IPS DF 4.7 (cell line): ENCODE results near the gene PHTF2.
"Not testable (repeated sequence)": the region's sequence is repeated elsewhere in the genome, so short reads cannot be mapped to it uniquely, and the experiment has no call there.

ENCODE experiments used
- DNase-seq: peaks from one replicate; pipeline ENCODE4 v3.0.0-alpha.2; 2013; ENCODE audit warnings: low spot score; ENCODE audit errors: extremely low read depth

The PHTF2 gene

DNA sequence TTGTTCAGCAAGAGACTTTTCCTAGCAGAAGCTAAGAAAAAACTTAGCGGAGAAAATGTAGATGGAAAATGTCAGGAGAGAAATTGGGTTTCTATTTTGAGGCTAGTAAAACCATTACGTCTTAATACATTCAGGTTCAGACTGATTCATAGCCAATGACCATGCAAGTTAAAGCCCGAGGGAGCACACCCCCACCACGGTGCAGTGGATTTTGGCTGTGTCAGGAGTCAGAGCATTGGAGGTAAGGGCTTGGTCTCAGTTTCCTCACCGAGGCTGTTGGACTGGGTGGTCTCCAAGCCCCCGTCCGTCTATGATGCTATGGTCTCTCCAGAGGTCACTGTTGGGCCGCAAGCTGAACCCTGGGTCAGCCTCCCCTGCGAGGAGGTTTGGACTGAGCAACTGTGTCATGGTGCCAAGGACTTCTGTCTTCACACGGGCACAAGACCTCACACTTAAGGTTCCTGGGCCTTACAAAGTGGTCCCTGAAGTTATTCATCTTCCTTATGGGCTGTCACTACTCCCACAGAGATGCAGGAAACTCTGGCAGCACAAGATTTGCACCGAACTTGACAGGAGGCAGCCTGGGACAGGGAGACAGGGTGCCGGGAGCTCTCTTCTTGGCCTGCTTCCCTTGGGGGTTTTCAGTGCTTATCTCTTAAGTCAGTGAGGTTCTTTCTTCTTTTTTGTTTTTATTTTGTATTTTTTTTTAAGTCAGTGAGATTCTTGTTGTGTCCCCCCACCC, 186.8 kb downstream of the PHTF2 start:
- no peak for DNase-seq

DNA sequence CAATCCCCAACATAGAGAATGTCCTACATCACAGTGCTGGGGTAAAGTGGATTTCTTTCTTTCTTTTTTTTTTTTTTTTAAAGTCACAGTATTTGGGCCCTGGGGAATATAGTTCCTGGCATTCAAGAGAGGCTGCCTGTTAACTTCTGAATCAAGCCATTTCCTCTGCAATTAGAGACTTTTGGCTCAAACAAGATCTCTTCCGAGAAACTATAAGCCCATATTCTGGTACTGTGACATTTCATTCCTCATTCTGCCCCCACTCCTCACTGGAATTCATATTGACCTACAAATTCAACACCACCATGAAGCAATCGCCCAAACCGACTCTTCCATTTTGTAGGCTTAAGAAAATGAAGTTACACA, 187.4 kb downstream of the PHTF2 start:
- no peak for DNase-seq

DNA sequence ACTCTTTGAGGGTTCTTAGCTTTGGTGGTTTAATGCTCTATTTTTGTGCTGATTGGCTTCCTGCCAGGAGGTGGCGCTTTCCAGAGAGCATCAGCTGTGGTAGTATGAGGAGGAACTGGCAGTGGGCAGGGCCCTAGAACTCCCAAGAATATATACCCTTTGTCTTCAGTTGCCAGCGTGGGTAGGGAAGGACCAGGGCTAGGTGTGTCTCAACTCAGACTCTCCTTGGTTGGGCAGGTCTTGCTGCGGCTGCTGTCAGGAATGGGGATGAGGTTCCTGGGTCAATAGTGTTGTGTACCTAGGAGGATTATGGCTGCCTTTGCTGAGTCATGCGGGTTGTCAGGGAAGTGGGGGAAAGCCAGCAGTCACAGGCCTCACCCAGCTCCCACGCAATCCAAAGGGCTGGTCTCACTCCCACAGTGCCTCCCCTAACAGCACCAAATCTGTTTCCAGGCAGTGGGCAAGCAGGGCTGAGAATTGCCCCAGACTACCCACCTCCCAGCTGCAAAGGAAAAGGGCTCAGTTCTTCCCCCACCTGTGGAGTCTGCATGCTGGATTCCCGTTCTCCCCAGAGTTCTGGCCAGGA, 191.5 kb downstream of the PHTF2 start:
- peak; percentile 16 for DNase-seq

DNA sequence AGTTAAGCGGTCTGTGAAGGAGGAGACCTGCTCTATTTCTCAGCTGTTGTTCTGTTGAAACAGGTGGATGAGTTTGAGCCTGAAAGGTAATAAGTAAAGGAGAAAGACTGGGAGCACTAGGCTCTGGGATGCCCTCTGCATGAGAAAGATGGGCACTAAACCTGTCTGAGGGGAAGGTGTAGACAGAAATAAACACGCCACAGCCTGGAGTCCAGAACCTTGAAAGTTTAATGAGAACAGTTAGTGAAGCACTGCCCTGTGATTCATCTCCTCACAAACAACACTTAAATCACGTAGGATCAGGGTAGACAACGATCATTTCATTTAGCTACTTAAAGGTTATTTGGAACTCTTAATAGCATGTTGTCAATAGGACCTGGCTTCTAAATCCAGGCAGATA, 193.1 kb downstream of the PHTF2 start:
- DNase-seq = no peak

DNA sequence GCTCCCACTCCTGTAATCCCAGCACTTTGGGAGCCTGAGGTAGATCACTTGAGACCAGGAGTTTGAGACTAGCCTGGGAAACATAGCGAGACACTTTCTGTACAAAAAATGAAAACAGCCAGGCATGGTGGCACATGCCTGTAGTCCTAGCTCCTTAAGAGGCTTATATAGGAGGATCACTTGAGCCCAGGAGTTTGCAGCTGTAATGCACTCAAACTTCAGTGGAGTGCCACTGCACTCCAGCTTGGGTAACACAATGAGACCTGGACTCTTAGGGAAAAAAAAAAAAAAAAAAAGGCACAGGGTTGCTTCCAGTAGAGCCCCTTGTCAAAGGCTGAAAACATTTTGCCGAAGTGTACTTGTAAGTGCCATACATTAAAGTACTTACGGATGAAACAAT, 195.3 kb downstream of the PHTF2 start:
- DNase-seq = no peak

DNA sequence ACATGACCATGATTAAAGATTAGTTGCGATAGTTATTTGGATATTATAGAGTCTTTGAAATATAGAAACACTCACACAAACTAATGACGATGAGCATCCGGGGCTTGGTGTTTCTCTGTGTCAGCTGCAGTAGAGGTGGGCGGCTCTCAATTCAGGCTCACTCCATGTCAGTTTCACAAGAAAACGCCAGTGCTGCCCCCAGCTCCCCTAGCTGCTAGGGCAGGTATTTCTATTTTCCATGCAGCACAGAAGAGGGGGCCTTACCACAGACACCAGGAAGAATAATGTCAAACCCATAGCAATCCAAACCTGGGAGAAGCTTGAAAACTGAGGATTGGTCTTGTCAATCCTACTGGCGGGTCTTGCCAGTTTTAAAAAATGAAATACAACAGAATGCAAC, 197.1 kb downstream of the PHTF2 start:
- peak; percentile 25 for DNase-seq

DNA sequence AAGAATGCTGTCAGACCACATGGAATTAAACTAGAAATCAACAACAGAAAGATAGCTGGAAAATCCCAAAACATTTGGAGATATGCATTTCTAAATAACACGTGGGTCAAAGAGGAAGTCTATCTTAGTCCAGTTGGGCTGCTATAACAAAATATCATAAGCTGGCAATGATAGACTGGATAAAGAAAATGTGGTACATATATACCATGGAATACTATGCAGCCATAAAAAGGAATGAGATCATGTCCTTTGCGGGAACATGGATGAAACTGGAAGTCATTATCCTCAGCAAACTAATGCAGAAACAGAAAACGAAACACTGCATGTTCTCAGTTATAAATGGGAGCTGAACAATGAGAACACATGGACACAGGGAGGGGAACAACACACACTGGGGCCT, 200.6 kb downstream of the PHTF2 start:
- not testable (repeated sequence) for DNase-seq

DNA sequence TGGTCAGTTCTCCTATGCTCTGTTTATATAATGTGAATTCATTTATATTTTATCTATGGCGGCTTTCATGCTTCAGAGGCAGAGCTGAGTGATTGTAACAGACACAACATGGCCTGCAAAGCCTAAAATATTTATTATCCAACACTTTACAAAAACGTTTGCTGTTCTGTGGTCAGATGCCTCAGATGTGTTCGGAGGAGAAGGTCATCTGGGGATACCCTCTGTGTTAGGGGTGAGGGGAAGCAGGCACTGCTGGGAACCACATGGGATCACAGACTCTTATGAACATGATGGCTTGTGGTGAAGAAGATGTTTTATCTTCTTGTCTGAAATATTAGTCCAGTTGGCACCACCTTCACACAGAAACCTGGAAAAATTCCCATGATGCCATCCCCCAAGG, 203.4 kb downstream of the PHTF2 start:
- DNase-seq = no peak

DNA sequence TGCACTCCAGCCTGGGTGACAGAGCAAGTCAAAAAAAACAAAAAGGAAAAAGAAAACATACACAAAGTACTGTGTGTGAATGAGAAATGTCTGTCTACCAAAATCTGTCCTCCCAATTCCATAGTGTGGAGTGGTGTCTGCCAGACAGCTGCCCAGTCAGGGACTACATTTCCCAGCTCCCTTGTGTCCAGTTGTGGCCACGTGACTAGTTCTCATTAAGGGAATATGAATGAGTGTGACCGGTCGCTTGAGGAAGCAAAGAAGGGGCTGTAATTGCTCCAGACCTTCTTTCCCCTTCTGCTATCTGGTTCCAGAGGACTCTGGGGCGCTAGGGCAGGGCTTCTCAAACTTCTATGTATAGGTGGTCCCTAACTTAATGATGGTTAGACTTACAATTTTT, 204.1 kb downstream of the PHTF2 start:
- DNase-seq = no peak

DNA sequence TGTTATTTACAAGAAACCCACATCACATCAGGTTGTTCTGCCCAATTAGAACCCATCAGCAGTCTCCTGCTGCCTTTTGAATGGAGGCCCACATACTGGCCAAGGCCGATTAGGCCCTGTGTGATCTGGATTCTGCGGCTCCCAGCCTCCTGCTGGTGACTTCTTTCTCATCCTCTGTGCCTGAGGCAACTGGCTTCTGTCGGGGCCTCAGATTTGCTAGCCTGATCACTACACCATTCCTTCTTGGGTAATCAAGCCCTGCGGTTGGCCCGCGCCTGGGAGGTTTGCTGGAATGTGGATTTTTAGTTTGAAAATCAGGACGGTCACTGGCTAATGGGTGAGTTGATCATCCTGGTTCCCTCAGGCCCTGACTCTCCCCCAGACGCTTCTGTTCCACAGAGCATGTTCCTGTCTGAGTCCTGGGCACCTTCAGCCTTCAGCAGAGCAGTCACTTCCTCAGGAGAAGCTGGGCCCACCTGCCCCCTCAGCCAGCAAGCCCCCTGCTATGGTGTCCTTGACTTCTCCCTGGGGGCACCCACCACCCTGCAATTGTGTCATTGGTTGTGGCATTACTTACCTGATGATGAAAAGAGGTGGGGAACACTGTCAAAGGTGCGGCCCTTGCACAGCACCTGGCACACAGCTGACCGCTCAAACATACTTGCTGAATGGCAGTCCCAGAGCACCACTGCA, 207.6 kb downstream of the PHTF2 start:
- DNase-seq = no peak
